ENCODE results near the gene HLA-DPA1.
"Not testable (repeated sequence)": the region's sequence is repeated elsewhere in the genome, so short reads cannot be mapped to it uniquely, and the experiment has no call there.

Gene HLA-DPA1

GRCh38 chr6:33103776-33104175 lies 30.3 kb upstream of the HLA-DPA1 start:
- H3K9me3 ChIP-seq (ENCODE audit: severe bottlenecking) = peaks cover 5% of the 10 kb centered on the region
- no peak overlapping the region for H3K27ac ChIP-seq (ENCODE audit: poor library complexity, severe bottlenecking)
- ATAC-seq (ENCODE audit: low read depth) (no peak), DNase-seq (ENCODE audit: low spot score) (no peak)
- no peaks in the 10 kb centered on the region for H3K36me3 ChIP-seq (ENCODE audit: low read depth)
- H3K4me1 ChIP-seq (ENCODE audit: insufficient read depth, poor library complexity, severe bottlenecking) = no peaks in the 10 kb centered on the region
- H3K27me3 ChIP-seq (ENCODE audit: insufficient read depth, poor library complexity, severe bottlenecking) = peaks cover 3% of the 10 kb centered on the region
- H3K4me3 ChIP-seq (ENCODE audit: severe bottlenecking) = no peak overlapping the region
- TF ChIP-seq CTCF (IDR thresholded peaks at IDR 0.05; ENCODE audit: poor library complexity, severe bottlenecking) = no peak

DNA sequence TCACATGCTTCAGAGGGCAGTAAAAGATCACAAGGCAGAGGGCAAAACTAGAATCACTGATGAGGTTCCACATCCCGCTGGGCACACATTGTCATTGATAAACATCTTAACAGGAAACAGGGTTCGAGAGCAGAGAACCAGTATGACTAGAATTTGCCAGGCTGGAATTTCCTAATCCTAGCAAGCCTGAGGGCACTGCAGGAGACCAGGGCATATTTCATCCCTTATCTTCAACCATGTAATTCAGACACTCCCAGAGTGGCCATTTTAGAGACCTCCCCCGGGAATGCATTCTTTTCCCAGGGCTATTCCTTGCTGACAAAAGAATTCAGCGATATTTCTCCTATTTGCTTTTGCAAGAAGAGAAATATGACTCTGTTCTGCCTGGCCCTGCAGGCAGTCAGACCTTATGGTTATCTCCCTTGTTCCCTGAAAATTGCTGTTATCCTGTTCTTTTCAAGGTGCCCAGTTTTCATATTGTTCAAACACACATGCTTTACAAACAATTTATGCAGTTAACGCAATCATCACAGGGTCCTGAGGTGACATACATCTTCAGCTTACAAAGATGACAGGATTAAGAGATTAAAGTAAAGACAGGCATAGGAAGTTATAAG lies 27.8 kb upstream of the HLA-DPA1 start:
- not testable (repeated sequence) for H3K27ac ChIP-seq (ENCODE audit: poor library complexity, severe bottlenecking); DNase-seq (ENCODE audit: low spot score); H3K9me3 ChIP-seq (ENCODE audit: severe bottlenecking); ATAC-seq (ENCODE audit: low read depth); H3K27me3 ChIP-seq (ENCODE audit: insufficient read depth, poor library complexity, severe bottlenecking); H3K4me3 ChIP-seq (ENCODE audit: severe bottlenecking); H3K4me1 ChIP-seq (ENCODE audit: insufficient read depth, poor library complexity, severe bottlenecking); H3K36me3 ChIP-seq (ENCODE audit: low read depth)

DNA sequence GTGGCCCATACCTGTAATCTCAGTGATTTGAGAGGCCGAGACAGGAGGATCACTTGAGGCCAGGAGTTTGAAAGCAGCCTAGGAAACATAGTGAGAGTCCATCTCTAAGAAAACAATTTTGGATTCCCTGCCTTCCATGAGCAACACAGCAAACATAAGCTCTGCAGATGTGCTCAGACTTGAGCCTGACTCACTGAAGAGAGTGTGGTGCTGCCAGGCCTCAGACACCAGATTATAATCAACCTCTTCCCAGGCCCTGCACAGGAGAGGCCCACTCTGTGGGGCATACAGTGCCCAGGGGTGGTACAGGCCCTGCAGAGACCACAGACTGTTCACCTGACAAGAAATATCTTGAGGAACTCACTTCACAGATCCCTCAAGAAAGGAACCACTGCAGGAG lies 22.2 kb upstream of the HLA-DPA1 start:
- Histone ChIP-seq H3K4me1 (ENCODE audit: insufficient read depth, poor library complexity, severe bottlenecking) (no peaks in the 10 kb centered on the region), H3K36me3 (ENCODE audit: low read depth) (no peaks in the 10 kb centered on the region), H3K27me3 (ENCODE audit: insufficient read depth, poor library complexity, severe bottlenecking) (no peaks in the 10 kb centered on the region), H3K9me3 (ENCODE audit: severe bottlenecking) (peaks cover 3% of the 10 kb centered on the region), H3K4me3 (ENCODE audit: severe bottlenecking) (no peak overlapping the region), H3K27ac (ENCODE audit: poor library complexity, severe bottlenecking) (no peak overlapping the region)
- DNase-seq (ENCODE audit: low spot score) (no peak), ATAC-seq (ENCODE audit: low read depth) (no peak)
- TF ChIP-seq CTCF (IDR thresholded peaks at IDR 0.05; ENCODE audit: poor library complexity, severe bottlenecking) = no peak

DNA sequence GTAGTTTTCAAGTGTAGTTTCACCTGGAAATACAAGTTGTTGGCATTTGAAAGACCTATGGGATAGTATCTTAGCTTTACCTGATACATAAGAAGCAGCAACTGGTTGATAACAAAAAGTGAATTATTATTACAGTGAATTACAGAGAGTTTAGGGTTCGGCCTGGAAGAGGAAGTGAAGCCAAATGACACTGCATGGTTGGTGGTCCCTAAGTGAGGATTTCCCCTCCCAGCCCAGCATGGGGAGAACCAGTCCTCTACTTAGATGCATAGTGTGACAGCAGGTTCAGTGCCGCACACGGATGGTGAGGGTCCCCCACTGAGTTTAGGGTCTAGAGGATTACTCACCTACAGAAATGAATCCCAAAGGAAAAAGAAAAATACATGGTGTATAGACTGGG lies 20.4 kb upstream of the HLA-DPA1 start:
- ATAC-seq (ENCODE audit: low read depth) (no peak), DNase-seq (ENCODE audit: low spot score) (no peak)
- Histone ChIP-seq H3K27ac (ENCODE audit: poor library complexity, severe bottlenecking) (no peak overlapping the region), H3K4me1 (ENCODE audit: insufficient read depth, poor library complexity, severe bottlenecking) (no peaks in the 10 kb centered on the region), H3K9me3 (ENCODE audit: severe bottlenecking) (no peaks in the 10 kb centered on the region), H3K4me3 (ENCODE audit: severe bottlenecking) (no peak overlapping the region), H3K36me3 (ENCODE audit: low read depth) (no peaks in the 10 kb centered on the region), H3K27me3 (ENCODE audit: insufficient read depth, poor library complexity, severe bottlenecking) (no peaks in the 10 kb centered on the region)
- TF ChIP-seq CTCF (IDR thresholded peaks at IDR 0.05; ENCODE audit: poor library complexity, severe bottlenecking) = no peak

- Histone ChIP-seq H3K27ac (ENCODE audit: poor library complexity, severe bottlenecking) (no peak overlapping the region), H3K36me3 (ENCODE audit: low read depth) (no peaks in the 10 kb centered on the region), H3K4me3 (ENCODE audit: severe bottlenecking) (no peak overlapping the region), H3K27me3 (ENCODE audit: insufficient read depth, poor library complexity, severe bottlenecking) (peaks cover 5% of the 10 kb centered on the region), H3K4me1 (ENCODE audit: insufficient read depth, poor library complexity, severe bottlenecking) (no peaks in the 10 kb centered on the region), H3K9me3 (ENCODE audit: severe bottlenecking) (no peaks in the 10 kb centered on the region)
- DNase-seq (ENCODE audit: low spot score) (no peak), ATAC-seq (ENCODE audit: low read depth) (no peak)
- no peak for TF ChIP-seq CTCF (IDR thresholded peaks at IDR 0.05; ENCODE audit: poor library complexity, severe bottlenecking)
Observed at GRCh38 chr6:33092385-33092784, 18.9 kb upstream of the HLA-DPA1 start.
